ENCODE data around the gene ARL8A. TPM values are rescaled to one million over a fixed set of nuclear protein-coding genes. Genes with fewer than 3 reads are reported as not detected.

ARL8A gene
- total and polyA plus RNA-seq, 2 experiments from 2014 or later, result 30.3 to 32.7 TPM

DNA sequence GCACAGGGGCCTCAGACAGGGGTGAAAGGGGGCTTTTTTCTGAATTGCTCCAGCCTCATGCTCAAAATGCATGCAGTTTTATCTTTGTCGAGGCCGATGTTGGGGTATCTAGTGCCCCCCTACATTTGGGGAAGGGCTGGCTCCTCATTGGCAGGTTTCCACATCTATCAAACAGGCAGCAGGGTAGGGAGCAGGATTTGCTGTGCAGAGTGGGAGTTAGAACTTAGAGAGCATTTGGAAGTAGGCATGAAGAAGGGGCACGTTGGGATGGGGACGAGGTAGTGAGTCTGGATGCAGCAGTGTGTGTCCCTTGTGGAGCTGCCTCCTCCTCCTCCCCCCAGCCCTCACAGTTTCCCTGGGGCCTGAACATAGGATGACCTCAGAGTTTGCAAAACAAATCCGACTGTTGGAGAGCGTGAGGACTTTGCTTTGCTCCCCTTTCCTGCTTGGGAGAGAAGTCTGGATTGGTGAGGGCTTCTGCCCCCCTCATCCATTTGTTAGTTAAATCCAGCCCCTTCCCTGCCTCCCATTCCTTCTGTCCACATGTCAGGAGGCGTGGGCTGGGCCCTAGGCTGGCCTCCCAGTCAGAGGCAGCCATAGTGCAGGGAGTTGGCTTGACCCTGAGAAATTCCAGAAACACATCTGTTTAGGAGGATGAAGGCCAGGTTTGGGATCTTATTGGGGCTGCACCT is 58.7 kb downstream of the ARL8A start:
- Mint-ChIP-seq H3K36me3 (ENCODE audit: low read depth) (no peaks in the 10 kb centered on the region), H3K4me1 (peaks cover 31% of the 10 kb centered on the region), H3K27me3 (ENCODE audit: insufficient read depth, low read depth, poor library complexity) (peaks cover 16% of the 10 kb centered on the region), H3K4me3 (peak overlapping the region; percentile 22), H3K9me3 (no peaks in the 10 kb centered on the region), H3K27ac (peak overlapping the region; percentile 52)
- TF ChIP-seq, protein P1, sequence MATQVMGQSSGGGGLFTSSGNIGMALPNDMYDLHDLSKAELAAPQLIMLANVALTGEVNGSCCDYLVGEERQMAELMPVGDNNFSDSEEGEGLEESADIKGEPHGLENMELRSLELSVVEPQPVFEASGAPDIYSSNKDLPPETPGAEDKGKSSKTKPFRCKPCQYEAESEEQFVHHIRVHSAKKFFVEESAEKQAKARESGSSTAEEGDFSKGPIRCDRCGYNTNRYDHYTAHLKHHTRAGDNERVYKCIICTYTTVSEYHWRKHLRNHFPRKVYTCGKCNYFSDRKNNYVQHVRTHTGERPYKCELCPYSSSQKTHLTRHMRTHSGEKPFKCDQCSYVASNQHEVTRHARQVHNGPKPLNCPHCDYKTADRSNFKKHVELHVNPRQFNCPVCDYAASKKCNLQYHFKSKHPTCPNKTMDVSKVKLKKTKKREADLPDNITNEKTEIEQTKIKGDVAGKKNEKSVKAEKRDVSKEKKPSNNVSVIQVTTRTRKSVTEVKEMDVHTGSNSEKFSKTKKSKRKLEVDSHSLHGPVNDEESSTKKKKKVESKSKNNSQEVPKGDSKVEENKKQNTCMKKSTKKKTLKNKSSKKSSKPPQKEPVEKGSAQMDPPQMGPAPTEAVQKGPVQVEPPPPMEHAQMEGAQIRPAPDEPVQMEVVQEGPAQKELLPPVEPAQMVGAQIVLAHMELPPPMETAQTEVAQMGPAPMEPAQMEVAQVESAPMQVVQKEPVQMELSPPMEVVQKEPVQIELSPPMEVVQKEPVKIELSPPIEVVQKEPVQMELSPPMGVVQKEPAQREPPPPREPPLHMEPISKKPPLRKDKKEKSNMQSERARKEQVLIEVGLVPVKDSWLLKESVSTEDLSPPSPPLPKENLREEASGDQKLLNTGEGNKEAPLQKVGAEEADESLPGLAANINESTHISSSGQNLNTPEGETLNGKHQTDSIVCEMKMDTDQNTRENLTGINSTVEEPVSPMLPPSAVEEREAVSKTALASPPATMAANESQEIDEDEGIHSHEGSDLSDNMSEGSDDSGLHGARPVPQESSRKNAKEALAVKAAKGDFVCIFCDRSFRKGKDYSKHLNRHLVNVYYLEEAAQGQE (IDR thresholded peaks at IDR 0.05; ENCODE audit: unreplicated experiment), result no peak
- TF ChIP-seq CTCF (conservative IDR thresholded peaks at IDR 0.05; ENCODE audit: low read depth in 2 of 2), result no peak
- TF ChIP-seq, protein P2, sequence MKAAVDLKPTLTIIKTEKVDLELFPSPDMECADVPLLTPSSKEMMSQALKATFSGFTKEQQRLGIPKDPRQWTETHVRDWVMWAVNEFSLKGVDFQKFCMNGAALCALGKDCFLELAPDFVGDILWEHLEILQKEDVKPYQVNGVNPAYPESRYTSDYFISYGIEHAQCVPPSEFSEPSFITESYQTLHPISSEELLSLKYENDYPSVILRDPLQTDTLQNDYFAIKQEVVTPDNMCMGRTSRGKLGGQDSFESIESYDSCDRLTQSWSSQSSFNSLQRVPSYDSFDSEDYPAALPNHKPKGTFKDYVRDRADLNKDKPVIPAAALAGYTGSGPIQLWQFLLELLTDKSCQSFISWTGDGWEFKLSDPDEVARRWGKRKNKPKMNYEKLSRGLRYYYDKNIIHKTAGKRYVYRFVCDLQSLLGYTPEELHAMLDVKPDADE (IDR thresholded peaks at IDR 0.05), result no peak
- no peak for TF ChIP-seq EZH2 (IDR thresholded peaks at IDR 0.05; ENCODE audit: low read depth, unreplicated experiment)
- no peak for TF ChIP-seq JUNB (IDR thresholded peaks at IDR 0.05; ENCODE audit: unreplicated experiment)
- peak overlapping the region; percentile 63 for H3K4me2 ChIP-seq
- no peaks in the 10 kb centered on the region for H4K20me1 ChIP-seq (replicated peaks; ENCODE audit: insufficient read depth)
- H3F3A ChIP-seq (replicated peaks; ENCODE audit: low read depth), result 0 out of 2 replicates have a peak, but pooled peaks cover 3% of the 10 kb centered on the region
- no peaks in the 10 kb centered on the region for H3K79me2 ChIP-seq (replicated peaks; ENCODE audit: insufficient read depth)
- ATAC-seq (peak; percentile 62), DNase-seq (ENCODE audit: low spot score) (peak; percentile 60)
- H2AFZ ChIP-seq, result peak overlapping the region; percentile 60; the same call in 1 of the 2 replicates
- H3K4me1 ChIP-seq (ENCODE audit: insufficient read depth), result peaks cover 36% of the 10 kb centered on the region
- H3K9me2 ChIP-seq (ENCODE audit: insufficient read depth), result no peaks in the 10 kb centered on the region
- peak overlapping the region; percentile 94 for H3K27ac ChIP-seq (ENCODE audit: low read depth)
- no peaks in the 10 kb centered on the region for H3K27me3 ChIP-seq (ENCODE audit: insufficient read depth)
- peak overlapping the region; percentile 24; the same call in 1 of the 2 replicates for H3K4me3 ChIP-seq
- no peaks in the 10 kb centered on the region for H3K36me3 ChIP-seq (ENCODE audit: insufficient read depth)
